Gastroesophageal sphincter (tissue), 3 donors: ENCODE data around the gene QPRT.

ENCODE experiments used
- POLR2A ChIP-seq, 2 donors: fragments of 450-650 bp; IDR thresholded peaks; one replicate each; pipeline ENCODE4 v1.6.1; 2017; ENCODE audit warnings: antibody characterized with exemption in 2 of 2, mild to moderate bottlenecking in 2 of 2, moderate library complexity in 1 of 2
- POLR2AphosphoS5 ChIP-seq: sonication (generic); formaldehyde crosslinking; IDR thresholded peaks from one replicate; pipeline ENCODE4 v1.6.1; 2017; ENCODE audit warnings: antibody characterized with exemption
- TF ChIP-seq, protein P1 (sequence below), 4 experiments: fragments of 200-600 bp in 2 of 4; fragments of 450-650 bp in 2 of 4; sonication (generic) in 1 of 4; IDR thresholded peaks; one replicate each; pipeline ENCODE4 v1.5.1; 2017 to 2019; ENCODE audit warnings: antibody characterized with exemption in 4 of 4, mild to moderate bottlenecking in 2 of 4, moderate library complexity in 2 of 4

DNA sequence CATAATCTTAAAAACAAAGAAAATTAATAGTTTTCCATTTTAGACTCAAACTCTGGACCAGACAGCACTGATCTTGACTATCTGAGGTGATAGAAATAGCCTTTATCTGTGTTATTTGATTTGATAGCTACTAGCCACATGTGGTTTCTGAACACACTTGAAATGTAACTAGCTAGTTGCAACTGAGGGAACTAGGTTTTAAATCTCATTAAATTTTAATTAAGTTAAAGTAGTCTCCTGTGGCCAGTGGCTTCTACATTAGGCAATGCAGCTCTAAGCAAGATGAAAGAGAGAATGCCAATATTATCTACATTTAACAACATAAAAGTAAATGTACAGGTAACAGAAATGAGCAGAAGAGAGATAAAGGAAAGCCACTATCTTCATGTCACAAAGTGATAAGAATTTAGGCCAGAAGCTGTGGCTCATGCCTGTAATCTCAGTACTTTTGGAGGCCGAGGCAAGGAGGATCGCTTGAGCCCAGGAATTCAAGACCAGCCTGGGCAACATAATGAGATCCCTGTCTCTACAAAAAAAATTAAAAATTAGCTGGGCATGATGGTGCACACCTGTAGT lies 27.1 kb upstream of the QPRT start:
- TF ChIP-seq, protein P1, sequence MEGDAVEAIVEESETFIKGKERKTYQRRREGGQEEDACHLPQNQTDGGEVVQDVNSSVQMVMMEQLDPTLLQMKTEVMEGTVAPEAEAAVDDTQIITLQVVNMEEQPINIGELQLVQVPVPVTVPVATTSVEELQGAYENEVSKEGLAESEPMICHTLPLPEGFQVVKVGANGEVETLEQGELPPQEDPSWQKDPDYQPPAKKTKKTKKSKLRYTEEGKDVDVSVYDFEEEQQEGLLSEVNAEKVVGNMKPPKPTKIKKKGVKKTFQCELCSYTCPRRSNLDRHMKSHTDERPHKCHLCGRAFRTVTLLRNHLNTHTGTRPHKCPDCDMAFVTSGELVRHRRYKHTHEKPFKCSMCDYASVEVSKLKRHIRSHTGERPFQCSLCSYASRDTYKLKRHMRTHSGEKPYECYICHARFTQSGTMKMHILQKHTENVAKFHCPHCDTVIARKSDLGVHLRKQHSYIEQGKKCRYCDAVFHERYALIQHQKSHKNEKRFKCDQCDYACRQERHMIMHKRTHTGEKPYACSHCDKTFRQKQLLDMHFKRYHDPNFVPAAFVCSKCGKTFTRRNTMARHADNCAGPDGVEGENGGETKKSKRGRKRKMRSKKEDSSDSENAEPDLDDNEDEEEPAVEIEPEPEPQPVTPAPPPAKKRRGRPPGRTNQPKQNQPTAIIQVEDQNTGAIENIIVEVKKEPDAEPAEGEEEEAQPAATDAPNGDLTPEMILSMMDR (IDR thresholded peaks at IDR 0.05): no peak
- TF ChIP-seq POLR2A (IDR thresholded peaks at IDR 0.05) (no peak), POLR2AphosphoS5 (no peak)
